CD4-positive, alpha-beta T cell treated with Interleukin-2 at 100 ng/mL for 4 hours (primary cell): ENCODE data around the gene PRKCZ.
A peak's percentile ranks its signal among the peaks of the same experiment; 100 is the strongest.
"Not testable (repeated sequence)": the region's sequence is repeated elsewhere in the genome, so short reads cannot be mapped to it uniquely, and the experiment has no call there.

Experiments
- DNase-seq: peaks from one replicate; pipeline ENCODE4 v3.0.0-alpha.2; 2020; ENCODE audit warnings: low spot score

PRKCZ gene

GRCh38 chr1:2087766-2088165 is 37.6 kb downstream of the PRKCZ start:
- no peak for DNase-seq

DNA sequence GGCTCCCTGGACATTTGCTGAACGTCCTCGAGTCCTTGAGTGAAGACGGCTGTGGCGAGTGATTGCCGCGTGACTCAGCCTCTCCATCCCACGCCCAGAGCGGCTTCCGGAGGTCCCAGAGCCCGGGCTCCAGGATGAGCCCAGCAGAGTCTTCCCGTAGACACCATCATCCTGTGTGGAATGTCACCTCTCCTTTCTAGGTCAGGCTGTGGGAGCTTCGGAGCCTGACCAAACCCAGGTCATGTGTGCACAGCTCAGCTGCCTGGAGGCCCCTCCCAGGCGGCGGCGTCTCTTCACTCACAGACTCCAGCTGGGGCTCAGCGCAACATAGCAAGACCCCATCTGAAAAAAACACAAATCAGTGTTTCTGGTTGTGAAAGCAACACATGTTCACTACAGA is 38.2 kb downstream of the PRKCZ start:
- no peak for DNase-seq

DNA sequence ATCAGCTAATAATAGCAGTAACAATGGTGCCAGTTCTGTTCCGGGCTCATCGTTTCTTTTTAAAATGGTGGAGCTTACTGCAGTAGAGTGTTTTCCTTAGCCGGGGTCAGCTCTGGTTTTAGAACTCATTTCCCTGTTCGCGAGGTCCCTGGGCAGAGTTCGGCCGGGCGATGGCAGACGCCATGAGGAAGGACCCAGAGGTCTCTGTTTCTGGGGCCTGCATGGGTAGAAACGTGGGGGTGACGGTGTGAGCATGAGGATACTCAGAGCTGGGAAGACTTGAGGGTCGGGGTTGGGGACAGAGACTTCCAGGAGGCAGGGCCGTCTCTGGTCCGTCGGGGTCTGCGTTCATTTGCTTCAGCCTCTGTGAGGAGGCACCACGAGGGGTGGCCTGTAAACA is 38.8 kb downstream of the PRKCZ start:
- DNase-seq: no peak

DNA sequence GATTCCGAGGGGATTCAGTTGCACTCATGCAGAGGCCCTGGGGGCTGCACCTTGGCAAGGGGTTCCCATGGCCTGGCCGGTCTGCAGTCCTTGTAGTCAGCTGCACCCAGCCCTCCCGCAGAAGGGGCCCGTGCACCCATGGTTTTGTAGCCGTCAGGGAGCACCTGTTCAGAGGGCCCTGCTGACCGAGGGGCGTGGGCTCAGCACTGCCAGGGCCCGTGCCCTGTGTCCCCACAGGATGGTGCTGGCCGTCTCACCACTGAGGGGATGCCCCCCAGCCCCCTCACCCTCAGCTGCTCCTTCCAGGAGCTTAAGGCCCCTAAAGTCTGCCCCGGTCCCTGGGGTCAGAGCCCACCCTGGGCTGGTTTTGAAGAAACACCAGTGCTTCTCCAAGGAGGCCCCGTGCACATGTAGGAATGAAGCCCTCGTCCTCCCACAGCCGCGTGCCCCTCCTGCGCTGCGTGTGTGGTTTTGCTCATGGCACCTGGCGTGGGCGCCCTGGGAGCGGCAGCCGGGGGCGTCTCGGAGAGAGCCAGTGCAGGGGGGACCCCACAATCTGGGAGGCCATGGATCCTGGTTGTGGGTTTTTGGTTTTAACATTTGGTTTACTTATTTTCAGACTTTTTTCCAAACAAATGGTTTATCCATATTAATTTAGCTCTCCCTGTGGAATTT is 40.1 kb downstream of the PRKCZ start:
- no peak for DNase-seq

DNA sequence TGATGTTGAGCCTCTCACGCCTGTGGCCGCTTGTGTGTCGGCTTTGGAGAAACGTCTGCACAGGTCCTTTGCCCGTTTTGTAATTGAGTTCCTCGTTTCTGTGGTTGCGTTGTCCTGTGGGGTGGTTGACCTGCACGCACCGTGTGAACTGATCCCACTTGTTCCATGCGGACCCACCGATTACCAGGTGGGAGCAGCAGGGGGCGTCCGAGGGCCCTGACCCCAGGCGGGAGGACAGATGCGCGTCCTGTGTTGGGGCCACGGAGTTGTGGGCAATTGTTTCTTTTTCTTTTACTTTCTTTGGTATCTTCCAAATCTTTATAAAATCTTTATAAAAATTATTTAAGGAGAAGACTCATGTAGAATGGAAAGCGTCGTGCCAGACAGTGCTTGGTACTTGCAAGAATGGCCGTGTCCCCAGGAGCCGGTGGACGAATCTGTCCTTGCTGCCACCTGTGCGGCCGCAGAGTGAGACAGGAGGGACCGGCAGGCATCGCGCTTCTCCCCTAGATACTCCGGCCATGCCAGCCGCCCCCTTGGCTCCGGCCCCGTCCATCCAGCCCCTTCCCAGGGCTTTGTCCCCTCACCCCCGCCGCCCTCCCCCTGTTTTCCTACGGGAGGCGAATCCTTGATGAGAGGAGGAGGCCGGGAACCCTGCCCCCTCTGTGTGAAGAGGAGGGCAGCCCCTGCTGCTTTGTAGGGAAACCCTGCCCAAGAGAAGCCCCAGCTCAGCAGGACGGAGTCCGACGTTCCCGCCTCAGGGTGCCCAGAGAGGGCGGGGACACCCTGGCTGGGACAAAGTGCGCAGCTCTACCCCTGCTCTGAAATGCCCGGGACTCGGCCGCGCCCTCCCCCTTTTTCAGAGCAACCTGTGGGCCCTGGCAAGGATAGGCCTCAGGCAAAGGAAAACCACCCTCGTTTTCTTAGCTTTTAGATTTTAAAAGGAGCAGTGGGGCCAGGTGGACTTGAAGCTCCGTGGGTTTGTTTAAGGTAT is 41.7 kb downstream of the PRKCZ start:
- DNase-seq: peak; percentile 28

DNA sequence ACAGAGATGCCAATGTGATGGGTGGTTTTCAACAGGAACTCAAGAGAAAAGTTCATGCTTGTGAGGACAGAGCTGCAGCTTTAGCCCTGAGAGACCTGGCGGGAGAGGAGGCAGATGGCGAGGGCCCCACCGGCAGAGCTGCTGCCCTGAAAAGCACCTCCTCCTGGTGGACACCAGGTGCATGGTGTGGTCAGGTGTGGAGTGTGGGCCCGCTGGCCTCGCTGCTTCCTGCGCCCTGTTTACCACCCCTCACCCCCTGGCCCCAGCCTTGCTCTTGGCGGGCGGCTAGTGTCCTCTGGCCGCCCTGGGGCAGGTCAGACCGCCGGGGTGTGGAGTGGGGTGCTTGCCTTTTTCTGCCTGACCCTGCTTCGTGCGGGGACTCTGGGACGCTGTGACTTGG is 42.8 kb downstream of the PRKCZ start:
- DNase-seq: no peak

- no peak for DNase-seq
These were observed 43.4 kb downstream of the PRKCZ start for GRCh38 chr1:2093636-2094035.

DNA sequence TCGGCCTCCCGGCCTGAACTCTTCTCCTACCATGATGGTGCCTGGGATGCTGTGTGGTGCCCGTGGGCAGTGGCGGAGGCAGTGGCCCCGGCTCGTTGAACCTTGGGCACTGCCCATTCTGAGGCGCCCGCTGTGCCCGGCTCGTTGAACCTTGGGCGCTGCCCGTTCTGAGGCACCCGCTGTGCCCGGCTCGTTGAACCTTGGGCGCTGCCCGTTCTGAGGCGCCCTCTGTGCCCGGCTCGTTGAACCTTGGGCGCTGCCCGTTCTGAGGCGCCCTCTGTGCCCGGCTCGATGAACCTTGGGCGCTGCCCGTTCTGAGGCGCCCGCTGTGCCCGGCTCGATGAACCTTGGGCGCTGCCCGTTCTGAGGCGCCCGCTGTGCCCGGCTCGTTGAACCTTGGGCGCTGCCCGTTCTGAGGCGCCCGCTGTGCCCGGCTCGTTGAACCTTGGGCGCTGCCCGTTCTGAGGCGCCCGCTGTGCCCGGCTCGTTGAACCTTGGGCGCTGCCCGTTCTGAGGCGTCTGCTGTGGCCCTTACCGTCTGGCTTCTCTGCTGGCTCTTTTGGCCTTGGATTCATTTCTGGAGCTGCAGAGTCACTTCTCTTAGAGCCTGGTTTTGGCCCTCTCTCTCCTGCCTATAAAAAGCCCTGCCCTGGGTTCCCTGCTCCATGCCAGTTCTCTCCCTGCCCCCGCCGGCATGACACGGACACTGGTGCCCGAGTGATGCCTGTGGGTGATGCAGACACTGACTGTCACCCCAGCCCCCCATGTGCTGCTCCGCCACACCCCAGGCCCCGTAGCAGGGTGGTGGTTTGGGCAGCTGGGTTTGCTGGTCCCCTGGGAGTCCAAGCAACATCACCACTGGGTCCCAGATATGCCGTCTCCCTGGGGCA is 44.3 kb downstream of the PRKCZ start:
- not testable (repeated sequence) for DNase-seq

DNA sequence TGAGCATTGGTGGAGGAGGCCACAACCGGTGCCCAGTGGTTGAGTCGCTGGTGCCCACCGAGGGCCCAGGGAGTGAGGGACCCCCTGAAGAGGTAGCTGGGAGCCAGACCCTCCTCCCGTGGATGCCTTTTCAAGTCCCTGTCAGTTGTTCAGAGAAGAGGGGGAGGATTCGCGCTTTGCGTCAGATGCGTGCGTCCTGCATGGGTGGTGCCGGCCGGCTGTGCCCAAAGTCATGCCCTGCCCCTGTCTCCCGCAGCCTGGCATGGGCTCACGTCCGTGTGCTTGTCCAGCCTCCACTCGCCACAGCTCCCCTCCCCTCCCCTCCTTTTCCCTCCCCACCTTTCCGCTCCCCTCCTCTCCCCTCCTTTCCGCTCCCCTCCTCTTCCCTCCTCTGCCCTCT is 45.2 kb downstream of the PRKCZ start:
- no peak for DNase-seq

DNA sequence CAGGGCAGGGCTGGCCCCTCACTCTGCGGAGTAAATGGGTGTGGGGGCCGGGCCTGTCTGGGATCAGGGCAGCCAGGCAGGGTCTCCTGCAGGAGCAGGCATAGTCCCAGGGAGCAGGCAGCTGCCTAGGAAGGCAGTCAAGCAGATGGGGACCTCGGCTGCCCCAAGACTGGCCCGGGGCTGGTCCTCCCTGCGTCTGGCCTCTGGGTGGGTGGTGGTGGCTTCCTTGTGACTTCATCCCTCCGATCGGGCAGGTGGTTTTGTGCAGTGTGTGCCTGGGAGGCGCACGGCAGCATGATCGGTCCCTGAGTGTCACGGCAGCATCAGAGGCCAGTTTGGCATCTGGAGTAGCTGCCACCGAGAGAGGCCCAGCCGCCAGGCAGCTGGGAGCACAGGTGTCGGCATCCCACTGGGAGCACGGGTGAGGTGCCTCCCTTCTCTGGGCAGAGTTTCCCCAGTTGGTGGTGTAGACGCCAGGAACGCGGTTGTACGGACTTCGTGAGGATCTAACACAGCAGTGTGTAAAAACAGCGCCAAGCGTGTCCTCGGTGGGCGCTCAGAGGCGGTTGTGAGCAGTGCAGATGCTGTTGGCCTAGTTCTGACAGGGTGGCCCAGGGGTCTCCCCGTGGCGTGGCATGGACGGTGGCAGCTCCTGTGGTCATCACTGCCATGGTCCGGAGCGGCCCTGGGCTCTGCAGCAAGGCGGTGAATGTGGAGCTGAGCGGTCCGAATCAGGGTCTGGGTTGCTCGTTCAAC is 45.9 kb downstream of the PRKCZ start:
- no peak for DNase-seq

DNA sequence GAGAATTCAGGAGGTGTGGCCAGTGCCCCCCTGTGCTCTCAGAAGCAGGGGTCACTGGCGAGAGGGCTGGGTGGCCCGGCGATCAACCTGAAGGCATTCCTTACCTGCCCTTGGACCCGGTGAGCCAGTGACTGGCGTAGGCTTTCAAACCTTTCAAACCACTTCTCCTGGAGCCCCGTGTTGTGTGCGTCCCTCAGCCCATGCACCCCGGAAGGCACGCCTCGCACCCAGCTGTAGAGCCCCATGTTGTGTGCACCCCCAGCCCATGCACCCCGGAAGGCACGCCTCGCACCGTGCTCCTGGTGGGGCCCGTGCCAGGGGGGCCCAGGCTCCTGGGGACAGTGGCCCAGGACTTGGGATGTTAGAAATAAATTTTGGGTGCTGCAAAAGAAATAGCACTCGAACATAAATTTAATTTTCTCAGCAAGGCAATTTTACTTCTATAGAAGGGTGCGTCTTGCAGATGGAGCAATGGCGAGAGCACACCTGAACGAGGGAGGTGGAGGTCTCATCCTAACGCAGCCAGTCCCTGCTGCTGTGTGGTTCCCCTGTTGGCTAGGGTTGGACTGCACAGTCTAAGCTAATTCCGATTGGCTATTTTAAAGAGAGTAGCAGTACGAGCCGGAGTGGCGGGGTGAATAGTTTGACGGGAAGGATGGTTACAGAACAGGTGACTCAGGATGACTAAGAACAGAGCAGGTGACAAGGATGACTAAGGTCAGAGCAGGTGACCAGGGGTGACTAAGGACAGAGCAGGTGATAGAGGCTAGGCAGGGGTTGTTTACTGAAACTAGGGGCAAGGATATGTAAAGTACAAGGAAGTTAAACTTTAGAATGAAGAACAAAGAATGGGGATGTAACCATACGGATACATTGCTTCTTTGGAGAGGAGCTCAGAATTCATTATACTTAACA is 47.4 kb downstream of the PRKCZ start:
- DNase-seq: no peak

DNA sequence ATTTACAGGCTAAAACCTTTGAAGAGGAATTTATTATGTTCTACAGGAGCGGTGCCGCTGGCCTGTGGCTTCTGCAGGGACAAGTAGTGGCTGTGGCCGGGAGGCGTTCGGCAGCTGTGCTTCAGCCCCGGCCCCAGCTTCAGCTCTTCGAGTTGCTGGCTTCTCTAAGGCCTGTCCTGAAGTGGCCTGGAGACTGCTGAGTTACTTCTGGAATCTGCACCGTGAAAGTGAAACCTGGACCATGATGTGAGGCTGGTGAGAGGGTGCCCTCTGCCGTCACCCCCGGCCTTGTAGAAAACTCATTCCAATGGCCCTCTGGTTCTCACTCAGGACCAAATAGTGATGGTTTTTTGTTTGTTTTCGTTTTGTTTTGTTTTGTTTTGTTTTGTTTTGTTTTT is 48.1 kb downstream of the PRKCZ start:
- no peak for DNase-seq

GRCh38 chr1:2098839-2099785 is 48.9 kb downstream of the PRKCZ start:
- no peak for DNase-seq

- no peak for DNase-seq
These were observed 49.9 kb downstream of the PRKCZ start for GRCh38 chr1:2099886-2100779.

DNA sequence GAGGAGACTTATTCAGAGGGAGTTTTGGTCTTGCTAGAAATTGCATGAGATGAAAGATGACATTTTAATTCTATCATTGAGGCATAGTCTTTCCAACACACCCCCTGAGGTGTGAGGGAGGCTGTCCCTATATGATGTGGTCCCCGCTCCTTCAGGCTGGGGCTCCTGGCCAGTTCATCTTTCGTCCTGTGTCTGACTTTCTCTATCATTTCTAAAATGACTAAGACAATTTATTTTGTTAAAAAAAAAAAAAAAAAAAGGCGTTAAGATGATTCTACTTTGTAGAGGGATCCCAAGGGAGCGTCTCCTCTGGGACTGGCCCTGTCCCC is 50.5 kb downstream of the PRKCZ start:
- no peak for DNase-seq

DNA sequence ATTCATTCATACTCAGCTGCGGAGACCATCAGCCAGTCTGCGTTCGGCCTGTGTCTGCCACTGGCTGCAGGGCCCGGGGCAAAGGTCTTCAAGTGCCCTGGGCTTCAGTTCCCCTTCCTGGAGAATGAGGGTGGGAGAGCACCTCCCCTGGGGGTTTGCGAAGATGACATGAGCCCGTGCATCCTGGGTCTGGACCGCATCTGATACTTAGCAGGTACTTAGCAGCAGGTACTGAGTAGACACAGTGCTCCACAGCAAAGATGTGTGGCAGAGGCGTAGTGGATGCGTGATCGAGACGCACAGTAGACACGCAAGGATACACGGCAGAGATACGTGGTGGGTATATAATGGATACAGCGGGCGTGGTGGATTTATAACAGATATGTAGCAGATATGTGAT is 51.3 kb downstream of the PRKCZ start:
- no peak for DNase-seq

DNA sequence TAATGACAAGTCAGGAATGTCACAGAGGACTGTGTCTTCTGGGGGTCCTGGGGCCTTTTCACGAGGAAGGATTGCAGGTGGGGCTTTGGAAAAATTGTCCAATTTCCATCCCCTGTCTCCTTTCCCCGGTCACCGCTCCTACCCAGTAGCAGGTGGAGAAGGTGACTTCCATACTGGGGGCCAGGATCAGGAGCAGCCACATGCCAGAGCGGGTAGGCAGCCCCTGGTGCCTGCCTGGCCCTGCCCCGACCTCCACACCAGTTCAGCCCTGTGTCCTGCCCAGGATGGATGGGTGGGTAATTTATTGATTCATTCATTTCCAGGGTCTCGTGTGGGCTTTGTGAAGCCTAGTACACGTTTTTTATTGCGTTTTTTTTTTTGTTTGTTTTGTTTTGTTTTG is 51.7 kb downstream of the PRKCZ start:
- DNase-seq: no peak

DNA sequence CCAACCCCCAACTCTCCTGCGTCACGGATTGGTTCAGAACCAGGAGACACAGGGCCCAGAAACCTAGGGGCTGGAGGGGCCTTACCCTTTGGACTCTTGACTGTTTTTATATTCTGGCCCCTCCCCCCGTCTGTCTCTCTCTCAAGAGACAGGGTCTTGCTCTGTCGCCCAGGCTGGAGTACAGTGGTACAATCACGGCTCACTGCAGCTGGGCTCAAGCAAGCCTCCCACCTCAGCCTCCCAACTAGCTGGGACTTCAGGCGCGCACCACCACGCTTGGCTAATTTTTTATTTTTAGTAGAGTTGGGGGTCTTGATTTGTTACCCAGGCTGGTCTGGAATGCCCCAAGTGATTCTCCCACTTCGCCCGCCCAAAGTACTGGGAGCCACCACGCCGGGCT is 52.5 kb downstream of the PRKCZ start:
- no peak for DNase-seq
